Ovary (tissue), 3 donors: ENCODE results near the gene RGL1.

ENCODE experiments used
- EP300 ChIP-seq: sonication (generic); formaldehyde crosslinking; IDR thresholded peaks from one replicate; pipeline ENCODE4 v1.6.1; 2017; ENCODE audit warnings: antibody characterized with exemption
- POLR2A ChIP-seq: fragments of 450-650 bp; IDR thresholded peaks from one replicate; pipeline ENCODE4 v1.6.1; 2017; ENCODE audit warnings: antibody characterized with exemption, mild to moderate bottlenecking, moderate library complexity
- TF ChIP-seq, protein P1 (sequence below), 3 donors: fragments of 450-650 bp in 2 of 3; fragments of 200-600 bp in 1 of 3; IDR thresholded peaks; one replicate each; pipeline versions ENCODE4 v1.5.1 to v1.8.0; 2016 to 2022; ENCODE audit warnings: antibody characterized with exemption in 3 of 3, mild to moderate bottlenecking in 1 of 3
- donor health status: DM: no; HTN: no; CAD: no.

DNA sequence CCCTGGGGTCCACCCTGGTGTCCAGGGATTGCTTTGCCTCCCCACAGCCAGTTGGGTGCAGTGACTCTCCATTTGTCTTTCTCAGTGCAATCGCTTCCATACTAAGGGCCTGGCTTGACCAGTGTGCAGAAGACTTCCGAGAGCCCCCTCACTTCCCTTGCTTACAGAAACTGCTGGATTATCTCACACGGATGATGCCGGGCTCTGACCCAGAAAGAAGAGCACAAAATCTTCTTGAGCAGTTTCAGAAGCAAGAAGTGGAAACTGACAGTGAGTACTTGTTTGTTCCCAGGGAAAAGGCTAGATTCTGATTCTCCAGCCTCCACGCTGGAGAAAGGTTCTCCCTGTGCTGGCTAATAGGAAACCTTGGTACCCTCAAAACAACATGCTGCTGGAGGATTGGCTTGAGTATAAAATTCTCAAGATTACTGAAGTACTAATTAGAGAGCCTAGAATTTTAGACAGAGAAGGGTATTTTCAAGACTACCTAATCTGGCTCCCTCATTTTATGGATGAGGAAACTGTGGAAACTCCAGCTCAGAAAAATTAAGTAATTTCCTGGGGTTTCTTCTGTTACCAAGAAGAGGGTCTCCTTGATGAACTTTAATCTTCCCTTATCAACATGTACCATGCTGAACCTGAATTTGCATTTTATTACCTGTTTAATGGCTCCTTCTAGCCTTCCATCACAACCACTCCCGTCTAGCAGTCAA, 75.8 kb downstream of the RGL1 start:
- TF ChIP-seq, protein P1, sequence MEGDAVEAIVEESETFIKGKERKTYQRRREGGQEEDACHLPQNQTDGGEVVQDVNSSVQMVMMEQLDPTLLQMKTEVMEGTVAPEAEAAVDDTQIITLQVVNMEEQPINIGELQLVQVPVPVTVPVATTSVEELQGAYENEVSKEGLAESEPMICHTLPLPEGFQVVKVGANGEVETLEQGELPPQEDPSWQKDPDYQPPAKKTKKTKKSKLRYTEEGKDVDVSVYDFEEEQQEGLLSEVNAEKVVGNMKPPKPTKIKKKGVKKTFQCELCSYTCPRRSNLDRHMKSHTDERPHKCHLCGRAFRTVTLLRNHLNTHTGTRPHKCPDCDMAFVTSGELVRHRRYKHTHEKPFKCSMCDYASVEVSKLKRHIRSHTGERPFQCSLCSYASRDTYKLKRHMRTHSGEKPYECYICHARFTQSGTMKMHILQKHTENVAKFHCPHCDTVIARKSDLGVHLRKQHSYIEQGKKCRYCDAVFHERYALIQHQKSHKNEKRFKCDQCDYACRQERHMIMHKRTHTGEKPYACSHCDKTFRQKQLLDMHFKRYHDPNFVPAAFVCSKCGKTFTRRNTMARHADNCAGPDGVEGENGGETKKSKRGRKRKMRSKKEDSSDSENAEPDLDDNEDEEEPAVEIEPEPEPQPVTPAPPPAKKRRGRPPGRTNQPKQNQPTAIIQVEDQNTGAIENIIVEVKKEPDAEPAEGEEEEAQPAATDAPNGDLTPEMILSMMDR (IDR thresholded peaks at IDR 0.05) = no peak
- TF ChIP-seq POLR2A (no peak), EP300 (no peak)
